Measurements from ENCODE around the gene EPHA2. TPM values are rescaled to one million over a fixed set of nuclear protein-coding genes. Genes with fewer than 3 reads are reported as not detected.

The EPHA2 gene
- total and polyA plus RNA-seq, 2 donors (not counting 3 experiments of a cell fraction or from before 2014, with no cell fraction given), result 141 to 147 TPM

- peak; percentile 85 for FAIRE-seq
- peak; percentile 47 for DNase-seq (ENCODE audit: low read depth, low spot score)
- H3K9me3 ChIP-seq (replicated peaks; ENCODE audit: control insufficient read depth, insufficient read depth, low read length), result no peaks in the 10 kb centered on the region
- H4K20me1 ChIP-seq (replicated peaks; ENCODE audit: control insufficient read depth, extremely low read depth, insufficient read depth, low read length), result no peaks in the 10 kb centered on the region
- H3K27ac ChIP-seq (ENCODE audit: insufficient read depth, low read depth, low read length), result peak overlapping the region; percentile 84
- peak overlapping the region; percentile 30 for H3K4me2 ChIP-seq (ENCODE audit: insufficient read depth, low read length)
- no peaks in the 10 kb centered on the region for H3K27me3 ChIP-seq (ENCODE audit: control insufficient read depth in 2 of 2, insufficient read depth in 2 of 2, low read length in 2 of 2)
- H3K9me1 ChIP-seq (replicated peaks; ENCODE audit: control insufficient read depth, extremely low read depth, insufficient read depth, low read length), result no peaks in the 10 kb centered on the region
- dilution Hi-C loops (cut with MboI; ENCODE audit: extremely low pct_ligation_motif_present, low sequenced_read_pairs) (no loop called here), intact Hi-C loops (cut with micrococcal nuclease) (loop anchor here (1.0 kb wide), 5 partner anchors 7 to 75 kb away; no protein-coding TSS in a partner anchor)
- no peaks in the 10 kb centered on the region for H3K36me3 ChIP-seq (ENCODE audit: control insufficient read depth in 2 of 2, extremely low read depth in 1 of 2, insufficient read depth in 2 of 2, low read length in 2 of 2)
- no peak for TF ChIP-seq GATA2 (IDR thresholded peaks at IDR 0.05; ENCODE audit: insufficient read depth, insufficient read length, low read depth, low read length)
- no peak for TF ChIP-seq POLR2AphosphoS5 (IDR thresholded peaks at IDR 0.05; ENCODE audit: insufficient read depth, low read depth, low read length)
- no peak for TF ChIP-seq EZH2 (IDR thresholded peaks at IDR 0.05; ENCODE audit: borderline replicate concordance, low read depth, low read length, severe bottlenecking)
- no peak for TF ChIP-seq MAX (IDR thresholded peaks at IDR 0.05; ENCODE audit: insufficient read depth, insufficient read length)
- no peak for TF ChIP-seq CTCF (IDR thresholded peaks at IDR 0.05; ENCODE audit: extremely low read depth in 1 of 2, insufficient read depth in 1 of 2, low read depth in 1 of 2, low read length in 2 of 2)
- no peak for TF ChIP-seq MYC (IDR thresholded peaks at IDR 0.05; ENCODE audit: low read depth, low read length)
- no peak for TF ChIP-seq POLR2A (IDR thresholded peaks at IDR 0.05; ENCODE audit: low read depth, low read length)
- no peak for TF ChIP-seq FOS (IDR thresholded peaks at IDR 0.05; ENCODE audit: borderline replicate concordance, insufficient read depth, low read length)
- TF ChIP-seq JUN (IDR thresholded peaks at IDR 0.05; ENCODE audit: borderline replicate concordance, insufficient read depth, insufficient read length, low read depth), result no peak
- H3K4me1 ChIP-seq (ENCODE audit: control insufficient read depth, extremely low read depth, insufficient read depth, low read length), result peaks cover 30% of the 10 kb centered on the region
- CTCF ChIA-PET, result interaction anchor here (0.6 to 7.9 kb wide), 13 partner anchors 8 to 84 kb away, joined by 3 to 154 read pairs (median 4); partner anchors contain the start of gene FAM131C
- peak overlapping the region; percentile 89 for H3K9ac ChIP-seq (replicated peaks; ENCODE audit: extremely low read depth, insufficient read depth, low read length)
- peaks cover 48% of the 10 kb centered on the region for H3K79me2 ChIP-seq (ENCODE audit: control insufficient read depth, insufficient read depth, low read length)
- BruUV-seq (replicated peaks), result no TSS peak
- POLR2A ChIA-PET, result interaction anchor here (0.6 to 3.9 kb wide), 7 partner anchors 8 to 28 kb away, joined by 3 to 22 read pairs (median 9); no protein-coding TSS in a partner anchor
- H2AFZ ChIP-seq (ENCODE audit: low read depth, low read length), result peak overlapping the region; percentile 82
- no peak overlapping the region for H3K4me3 ChIP-seq (replicated peaks in 1 of 3; ENCODE audit: insufficient read depth in 1 of 3, low read depth in 1 of 3, low read length in 3 of 3)
Measured at GRCh38 chr1:16156848-16157495, 1.1 kb upstream of the EPHA2 start.

All from endothelial cell of umbilical vein (primary cell).